ENCODE data around the gene NEK1. TPM values are rescaled to one million over a fixed set of nuclear protein-coding genes. Genes with fewer than 3 reads are reported as not detected.

NEK1 gene
- total RNA-seq, 6 experiments from 2014 or later = 9.4 to 11.1 (median 10.0) TPM

GRCh38 chr4:169620880-169621248 is 8.5 kb upstream of the NEK1 start:
- peaks cover 5% of the 10 kb centered on the region; the same call in 1 of the 2 replicates for H3K36me3 Mint-ChIP-seq (ENCODE audit: low read depth)
- TF ChIP-seq, protein P1, sequence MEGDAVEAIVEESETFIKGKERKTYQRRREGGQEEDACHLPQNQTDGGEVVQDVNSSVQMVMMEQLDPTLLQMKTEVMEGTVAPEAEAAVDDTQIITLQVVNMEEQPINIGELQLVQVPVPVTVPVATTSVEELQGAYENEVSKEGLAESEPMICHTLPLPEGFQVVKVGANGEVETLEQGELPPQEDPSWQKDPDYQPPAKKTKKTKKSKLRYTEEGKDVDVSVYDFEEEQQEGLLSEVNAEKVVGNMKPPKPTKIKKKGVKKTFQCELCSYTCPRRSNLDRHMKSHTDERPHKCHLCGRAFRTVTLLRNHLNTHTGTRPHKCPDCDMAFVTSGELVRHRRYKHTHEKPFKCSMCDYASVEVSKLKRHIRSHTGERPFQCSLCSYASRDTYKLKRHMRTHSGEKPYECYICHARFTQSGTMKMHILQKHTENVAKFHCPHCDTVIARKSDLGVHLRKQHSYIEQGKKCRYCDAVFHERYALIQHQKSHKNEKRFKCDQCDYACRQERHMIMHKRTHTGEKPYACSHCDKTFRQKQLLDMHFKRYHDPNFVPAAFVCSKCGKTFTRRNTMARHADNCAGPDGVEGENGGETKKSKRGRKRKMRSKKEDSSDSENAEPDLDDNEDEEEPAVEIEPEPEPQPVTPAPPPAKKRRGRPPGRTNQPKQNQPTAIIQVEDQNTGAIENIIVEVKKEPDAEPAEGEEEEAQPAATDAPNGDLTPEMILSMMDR (IDR thresholded peaks at IDR 0.05) = no peak
- no peak for DNase-seq
- H3K9me3 Mint-ChIP-seq = no peaks in the 10 kb centered on the region
- peaks cover 37% of the 10 kb centered on the region for H3K4me1 Mint-ChIP-seq (ENCODE audit: low read depth)
- H3K27me3 Mint-ChIP-seq (ENCODE audit: insufficient read depth) = no peaks in the 10 kb centered on the region
- H3K4me3 Mint-ChIP-seq = peak overlapping the region; percentile 97
- H3K27ac Mint-ChIP-seq = peak overlapping the region; percentile 99

DNA sequence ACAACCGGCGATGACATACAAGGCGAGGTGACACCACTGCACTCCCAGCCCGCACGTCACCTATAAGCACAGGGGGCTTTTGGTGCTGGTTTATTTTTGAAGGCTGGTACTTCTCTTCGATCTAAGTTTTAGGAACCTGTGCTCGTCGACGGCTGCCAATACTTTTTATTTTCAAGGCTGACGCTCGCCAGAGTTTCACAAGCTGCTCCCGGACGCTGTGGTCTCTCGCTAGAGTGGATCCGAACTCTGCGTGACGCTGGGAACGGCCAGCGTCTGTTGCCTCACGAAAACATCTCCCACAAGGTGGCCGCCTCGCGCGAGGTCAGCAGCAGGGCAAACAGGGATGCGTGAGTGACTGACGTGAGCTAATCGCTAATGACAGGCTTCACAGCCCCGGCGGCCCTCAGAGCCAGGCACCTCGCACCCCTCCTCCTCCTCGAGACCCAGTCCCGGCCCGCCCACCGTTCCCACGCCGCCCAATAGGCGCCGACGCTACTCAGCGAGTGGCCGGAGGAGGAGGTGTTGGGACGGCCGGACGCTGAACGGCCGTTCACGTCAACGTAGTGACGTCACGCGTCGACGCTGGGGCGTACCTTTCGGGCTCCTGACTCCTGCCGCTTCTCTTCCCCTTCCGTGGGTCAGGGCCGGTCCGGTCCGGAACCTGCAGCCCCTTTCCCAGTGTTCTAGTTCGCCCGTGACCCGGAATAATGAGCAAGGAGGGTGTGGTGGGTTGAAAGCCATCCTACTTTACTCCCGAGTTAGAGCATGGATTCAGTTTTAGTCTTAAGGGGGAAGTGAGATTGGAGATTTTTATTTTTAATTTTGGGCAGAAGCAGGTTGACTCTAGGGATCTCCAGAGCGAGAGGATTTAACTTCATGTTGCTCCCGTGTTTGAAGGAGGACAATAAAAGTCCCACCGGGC is 7.8 kb upstream of the NEK1 start, which contains the start of gene CLCN3:
Gene CLCN3 (plus strand): TSS at position 621 of the 922 bp plus-strand sequence. CDS start 15,351 bp downstream, outside the sequence.
- H3K4me1 Mint-ChIP-seq (ENCODE audit: low read depth) = peaks cover 43% of the 10 kb centered on the region
- peak; percentile 95 for DNase-seq
- peak within 1 kb of the TSS; percentile 97 for H3K4me3 Mint-ChIP-seq
- TF ChIP-seq, protein P1 (IDR thresholded peaks at IDR 0.05) = no peak
- no peaks in the 10 kb centered on the region for H3K9me3 Mint-ChIP-seq
- no peaks in the 10 kb centered on the region for H3K27me3 Mint-ChIP-seq (ENCODE audit: insufficient read depth)
- peaks cover 4% of the 10 kb centered on the region; the same call in 1 of the 2 replicates for H3K36me3 Mint-ChIP-seq (ENCODE audit: low read depth)
- peak within 1 kb of the TSS; percentile 99 for H3K27ac Mint-ChIP-seq

DNA sequence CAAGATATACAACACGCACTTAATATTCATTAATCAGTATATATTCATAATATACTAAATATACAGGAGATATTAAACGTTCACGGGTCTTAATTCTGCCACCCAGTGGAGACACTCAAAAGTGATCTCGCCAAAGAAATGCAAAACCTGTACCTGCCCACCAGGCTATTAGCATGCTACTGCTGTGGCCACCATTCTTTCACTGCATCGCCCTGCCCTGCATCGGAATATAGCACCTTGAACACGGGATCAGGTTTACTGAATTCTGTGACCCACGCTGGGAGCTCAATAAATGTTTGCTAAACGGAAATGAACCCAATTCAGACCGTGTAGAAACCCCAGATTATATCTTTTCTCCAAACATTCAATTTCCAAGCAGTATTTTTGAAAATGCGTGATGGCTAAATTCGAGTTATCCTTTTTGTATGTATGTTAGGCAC is 7.2 kb upstream of the NEK1 start:
- TF ChIP-seq, protein P1 (IDR thresholded peaks at IDR 0.05) = peak; percentile 78
- Mint-ChIP-seq H3K27me3 (ENCODE audit: insufficient read depth) (no peaks in the 10 kb centered on the region), H3K4me3 (peak overlapping the region; percentile 97), H3K4me1 (ENCODE audit: low read depth) (peaks cover 43% of the 10 kb centered on the region), H3K36me3 (ENCODE audit: low read depth) (no peaks in the 10 kb centered on the region), H3K27ac (peak overlapping the region; percentile 99), H3K9me3 (no peaks in the 10 kb centered on the region)
- peak; percentile 52 for DNase-seq

GRCh38 chr4:169618986-169619385 is 6.6 kb upstream of the NEK1 start:
- Mint-ChIP-seq H3K36me3 (ENCODE audit: low read depth) (no peaks in the 10 kb centered on the region), H3K27me3 (ENCODE audit: insufficient read depth) (no peaks in the 10 kb centered on the region), H3K4me1 (ENCODE audit: low read depth) (peaks cover 43% of the 10 kb centered on the region), H3K27ac (peak overlapping the region; percentile 99), H3K4me3 (peak overlapping the region; percentile 97), H3K9me3 (no peaks in the 10 kb centered on the region)
- TF ChIP-seq, protein P1 (IDR thresholded peaks at IDR 0.05) = no peak
- DNase-seq = no peak

DNA sequence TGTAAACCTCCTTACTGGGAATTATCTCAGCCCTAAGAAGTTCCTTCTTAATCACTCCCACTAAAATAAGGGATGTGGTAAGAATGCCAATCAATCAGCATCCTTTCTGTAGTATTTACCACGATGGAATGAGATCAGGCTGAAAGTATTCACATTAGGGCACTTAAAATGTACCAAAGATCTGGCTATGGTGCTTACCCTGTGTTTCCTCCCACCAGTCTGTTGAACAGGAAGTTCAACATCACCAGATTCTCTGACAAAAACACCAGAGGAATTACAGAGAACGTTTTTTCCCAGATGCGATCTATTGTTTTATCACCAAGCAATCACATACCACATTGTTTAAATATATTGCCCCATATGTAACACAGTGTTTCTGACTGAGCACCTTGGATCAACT is 5.9 kb upstream of the NEK1 start:
- TF ChIP-seq, protein P1 (IDR thresholded peaks at IDR 0.05) = no peak
- peak; percentile 24 for DNase-seq
- H3K4me1 Mint-ChIP-seq (ENCODE audit: low read depth) = peaks cover 46% of the 10 kb centered on the region
- H3K27ac Mint-ChIP-seq = peak overlapping the region; percentile 8; the same call in 1 of the 2 replicates
- no peak overlapping the region for H3K4me3 Mint-ChIP-seq
- no peaks in the 10 kb centered on the region for H3K27me3 Mint-ChIP-seq (ENCODE audit: insufficient read depth)
- no peaks in the 10 kb centered on the region for H3K9me3 Mint-ChIP-seq
- H3K36me3 Mint-ChIP-seq (ENCODE audit: low read depth) = no peaks in the 10 kb centered on the region
